A673 (cell line): ENCODE data around the gene MLH3.

Source experiments
- EZH2 ChIP-seq: fragments of 200-600 bp; sonication (generic); IDR thresholded peaks from 2 replicates; pipeline ENCODE4 v1.6.1; 2017; ENCODE audit warnings: borderline replicate concordance, low read depth, mild to moderate bottlenecking, mixed read lengths, antibody characterized with exemption, low read length; ENCODE audit not compliant: poor library complexity, severe bottlenecking
- TF ChIP-seq, protein P1 (sequence below): fragments of 300-800, 200-600 bp; sonication (generic); conservative IDR thresholded peaks from 2 replicates; pipeline ENCODE4 v1.5.1; 2017; ENCODE audit warnings: low read depth, mild to moderate bottlenecking, antibody characterized with exemption, low read length, moderate library complexity, mixed read lengths

DNA sequence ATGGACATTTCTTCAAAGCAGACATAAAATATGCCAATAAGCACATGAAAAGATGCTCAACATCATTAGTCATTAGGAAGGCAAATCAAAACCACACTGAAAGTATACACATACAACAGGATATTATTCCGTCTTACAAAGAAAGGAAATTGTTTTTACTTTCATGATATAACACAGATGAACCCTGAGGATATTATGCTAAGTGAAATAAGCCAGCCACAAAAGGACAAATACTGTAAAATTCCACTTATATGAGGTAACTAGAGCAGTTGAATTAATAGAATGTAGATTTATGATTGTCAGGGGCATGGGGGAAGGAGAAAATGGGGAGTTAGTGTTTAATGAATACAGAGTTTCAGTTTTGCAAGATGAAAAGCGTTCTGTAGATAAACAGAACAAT lies 8.4 kb upstream of the MLH3 start:
- TF ChIP-seq, protein P1, sequence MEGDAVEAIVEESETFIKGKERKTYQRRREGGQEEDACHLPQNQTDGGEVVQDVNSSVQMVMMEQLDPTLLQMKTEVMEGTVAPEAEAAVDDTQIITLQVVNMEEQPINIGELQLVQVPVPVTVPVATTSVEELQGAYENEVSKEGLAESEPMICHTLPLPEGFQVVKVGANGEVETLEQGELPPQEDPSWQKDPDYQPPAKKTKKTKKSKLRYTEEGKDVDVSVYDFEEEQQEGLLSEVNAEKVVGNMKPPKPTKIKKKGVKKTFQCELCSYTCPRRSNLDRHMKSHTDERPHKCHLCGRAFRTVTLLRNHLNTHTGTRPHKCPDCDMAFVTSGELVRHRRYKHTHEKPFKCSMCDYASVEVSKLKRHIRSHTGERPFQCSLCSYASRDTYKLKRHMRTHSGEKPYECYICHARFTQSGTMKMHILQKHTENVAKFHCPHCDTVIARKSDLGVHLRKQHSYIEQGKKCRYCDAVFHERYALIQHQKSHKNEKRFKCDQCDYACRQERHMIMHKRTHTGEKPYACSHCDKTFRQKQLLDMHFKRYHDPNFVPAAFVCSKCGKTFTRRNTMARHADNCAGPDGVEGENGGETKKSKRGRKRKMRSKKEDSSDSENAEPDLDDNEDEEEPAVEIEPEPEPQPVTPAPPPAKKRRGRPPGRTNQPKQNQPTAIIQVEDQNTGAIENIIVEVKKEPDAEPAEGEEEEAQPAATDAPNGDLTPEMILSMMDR, result no peak
- no peak for TF ChIP-seq EZH2
